SK-N-SH (cell line): Measurements from ENCODE around the gene ZNF664.

ENCODE experiments used
- CHD2 ChIP-seq: fragments of 150-350 bp; IDR thresholded peaks from 2 replicates; pipeline ENCODE4 v1.6.1; 2018; ENCODE audit warnings: low read length; ENCODE audit not compliant: partially characterized antibody
- CTCF ChIP-seq: fragments of 200-600 bp; sonication (generic); IDR thresholded peaks from 2 replicates; pipeline ENCODE4 v1.6.1; 2017; ENCODE audit warnings: antibody characterized with exemption, mild to moderate bottlenecking, moderate library complexity
- EP300 ChIP-seq, 2 experiments: IDR thresholded peaks; 2 replicates each; pipeline versions ENCODE4 v1.4.0 to v1.6.1; 2012; ENCODE audit warnings: borderline replicate concordance in 1 of 2, low read depth in 1 of 2, low read length in 1 of 2
- MAX ChIP-seq: IDR thresholded peaks from 2 replicates; pipeline ENCODE4 v1.4.0; 2012; ENCODE audit warnings: low read depth
- POLR2AphosphoS5 ChIP-seq: IDR thresholded peaks from 2 replicates; pipeline ENCODE4 v1.6.1; 2012; ENCODE audit warnings: low read depth, low read length
- RCOR1 ChIP-seq: fragments of 150-350 bp; IDR thresholded peaks from 2 replicates; pipeline ENCODE4 v1.6.1; 2017; ENCODE audit warnings: antibody characterized with exemption, low read length
- SMC3 ChIP-seq: IDR thresholded peaks from 2 replicates; pipeline ENCODE4 v1.6.1; 2012; ENCODE audit warnings: low read depth, low read length, improper control_type of control experiment
- TAF1 ChIP-seq: IDR thresholded peaks from 2 replicates; pipeline ENCODE4 v1.6.1; 2012; ENCODE audit warnings: low read depth, mild to moderate bottlenecking, low read length, moderate library complexity, borderline replicate concordance
- TCF12 ChIP-seq: IDR thresholded peaks from 2 replicates; pipeline ENCODE4 v1.4.0; 2012
- TEAD4 ChIP-seq: IDR thresholded peaks from 2 replicates; pipeline ENCODE4 v1.4.0; 2012; ENCODE audit warnings: mild to moderate bottlenecking, borderline replicate concordance; ENCODE audit not compliant: insufficient read depth
- YY1 ChIP-seq: IDR thresholded peaks from 2 replicates; pipeline ENCODE4 v1.4.0; 2012; ENCODE audit warnings: low read depth, mild to moderate bottlenecking
- TF ChIP-seq, protein P1 (sequence below): fragments of 150-350 bp; IDR thresholded peaks from 2 replicates; pipeline ENCODE4 v1.6.1; 2017; ENCODE audit warnings: antibody characterized with exemption, low read length, low read depth, borderline replicate concordance

DNA sequence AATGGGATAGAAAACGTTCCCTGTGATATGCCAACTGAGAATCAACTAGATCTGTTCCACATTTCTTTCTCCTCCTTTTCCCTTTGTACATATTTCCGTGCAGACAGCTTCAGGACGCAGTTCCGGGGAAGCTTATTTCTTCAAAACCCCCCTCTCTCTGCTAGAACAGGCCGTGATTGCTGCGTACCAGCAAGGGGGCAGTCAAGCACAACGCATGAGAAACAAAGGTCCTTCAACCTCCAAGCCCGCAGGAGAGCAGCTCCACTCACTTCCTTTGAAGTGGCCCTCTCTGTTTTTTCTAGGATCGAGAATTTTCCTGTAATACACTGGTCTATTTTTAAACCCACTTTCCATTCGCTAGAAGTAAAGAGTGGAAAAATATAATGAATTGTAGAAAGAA, 80.8 kb downstream of the ZNF664 start:
- no peak for TF ChIP-seq POLR2AphosphoS5
- TF ChIP-seq YY1, result no peak
- peak; percentile 27; the same call in 1 of the 2 replicates for TF ChIP-seq CTCF
- TF ChIP-seq, protein P1, sequence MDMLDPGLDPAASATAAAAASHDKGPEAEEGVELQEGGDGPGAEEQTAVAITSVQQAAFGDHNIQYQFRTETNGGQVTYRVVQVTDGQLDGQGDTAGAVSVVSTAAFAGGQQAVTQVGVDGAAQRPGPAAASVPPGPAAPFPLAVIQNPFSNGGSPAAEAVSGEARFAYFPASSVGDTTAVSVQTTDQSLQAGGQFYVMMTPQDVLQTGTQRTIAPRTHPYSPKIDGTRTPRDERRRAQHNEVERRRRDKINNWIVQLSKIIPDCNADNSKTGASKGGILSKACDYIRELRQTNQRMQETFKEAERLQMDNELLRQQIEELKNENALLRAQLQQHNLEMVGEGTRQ, result no peak
- no peak for TF ChIP-seq TCF12
- TF ChIP-seq EP300 (IDR thresholded peaks at IDR 0.05; ENCODE audit: borderline replicate concordance in 1 of 2, low read depth in 1 of 2, low read length in 1 of 2), result no peak
- TF ChIP-seq MAX, result no peak
- TF ChIP-seq TEAD4, result no peak
- no peak for TF ChIP-seq RCOR1
- TF ChIP-seq TAF1, result no peak
- no peak; the same call in 1 of the 2 replicates for TF ChIP-seq SMC3
- no peak for TF ChIP-seq CHD2
